HCT116 (cell line): ENCODE measurements around the gene A4GALT.

Experiments
- POLR2AphosphoS5 ChIP-seq: IDR thresholded peaks from 2 replicates; pipeline ENCODE4 v1.6.1; 2011; ENCODE audit warnings: mild to moderate bottlenecking, low read depth, low read length, moderate library complexity
- REST ChIP-seq: IDR thresholded peaks from 2 replicates; pipeline ENCODE4 v1.6.1; 2012; ENCODE audit warnings: low read depth
- TF ChIP-seq, protein P1 (sequence below), 3 experiments: fragments of 200-600 bp in 1 of 3; sonication (generic) in 1 of 3; IDR thresholded peaks in 2 of 3; conservative IDR thresholded peaks in 1 of 3; 2 replicates each; pipeline ENCODE4 v1.5.1; 2012 to 2017; ENCODE audit warnings: low read depth in 2 of 3, low read length in 2 of 3, antibody characterized with exemption in 1 of 3, borderline replicate concordance in 1 of 3, control low read depth in 1 of 3, mild to moderate bottlenecking in 1 of 3, mixed read lengths in 1 of 3, mixed run types in 1 of 3, moderate library complexity in 1 of 3; ENCODE audit not compliant: insufficient read depth in 1 of 3

DNA sequence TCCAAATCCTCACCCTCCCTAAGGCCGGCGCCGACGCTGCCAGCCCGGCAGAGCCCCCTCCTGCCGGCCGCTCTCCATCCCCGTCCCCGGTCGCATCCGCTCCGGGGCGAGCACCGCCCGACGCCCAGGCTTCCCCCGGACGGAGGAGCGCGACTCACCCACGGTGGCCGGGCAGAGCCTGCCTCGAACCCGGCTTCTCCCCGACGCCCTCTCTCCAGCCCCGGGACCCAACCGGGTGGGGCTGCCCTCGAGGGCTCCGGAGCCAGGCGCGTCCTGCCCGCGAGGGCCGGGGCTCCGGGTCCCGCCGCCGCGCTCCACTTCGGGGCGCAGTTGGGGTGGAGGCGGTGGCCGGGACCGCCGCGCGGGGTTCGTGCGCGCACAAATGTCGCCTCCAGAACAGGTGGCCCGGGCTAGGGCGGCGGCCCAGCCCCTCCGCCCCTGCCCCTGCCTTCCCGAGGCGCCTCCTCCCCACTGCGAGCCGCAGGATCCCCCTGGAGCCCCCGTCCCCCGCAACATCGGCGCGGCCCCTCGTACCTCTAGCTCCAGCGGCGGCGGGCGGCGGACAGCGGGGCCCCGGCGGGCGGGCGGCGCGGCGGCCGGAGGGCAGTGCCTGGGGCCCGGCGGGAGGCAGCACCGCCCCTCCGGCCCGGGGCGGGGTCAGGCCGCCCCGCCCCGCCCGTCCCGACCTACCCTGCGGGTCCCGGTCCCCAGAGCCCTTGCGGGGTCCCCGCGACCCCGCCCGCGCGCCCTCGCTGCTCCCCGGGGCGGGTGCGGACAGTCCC is at the start of gene A4GALT:
- TF ChIP-seq POLR2AphosphoS5 (peak; percentile 65), REST (no peak)
- TF ChIP-seq, protein P1, sequence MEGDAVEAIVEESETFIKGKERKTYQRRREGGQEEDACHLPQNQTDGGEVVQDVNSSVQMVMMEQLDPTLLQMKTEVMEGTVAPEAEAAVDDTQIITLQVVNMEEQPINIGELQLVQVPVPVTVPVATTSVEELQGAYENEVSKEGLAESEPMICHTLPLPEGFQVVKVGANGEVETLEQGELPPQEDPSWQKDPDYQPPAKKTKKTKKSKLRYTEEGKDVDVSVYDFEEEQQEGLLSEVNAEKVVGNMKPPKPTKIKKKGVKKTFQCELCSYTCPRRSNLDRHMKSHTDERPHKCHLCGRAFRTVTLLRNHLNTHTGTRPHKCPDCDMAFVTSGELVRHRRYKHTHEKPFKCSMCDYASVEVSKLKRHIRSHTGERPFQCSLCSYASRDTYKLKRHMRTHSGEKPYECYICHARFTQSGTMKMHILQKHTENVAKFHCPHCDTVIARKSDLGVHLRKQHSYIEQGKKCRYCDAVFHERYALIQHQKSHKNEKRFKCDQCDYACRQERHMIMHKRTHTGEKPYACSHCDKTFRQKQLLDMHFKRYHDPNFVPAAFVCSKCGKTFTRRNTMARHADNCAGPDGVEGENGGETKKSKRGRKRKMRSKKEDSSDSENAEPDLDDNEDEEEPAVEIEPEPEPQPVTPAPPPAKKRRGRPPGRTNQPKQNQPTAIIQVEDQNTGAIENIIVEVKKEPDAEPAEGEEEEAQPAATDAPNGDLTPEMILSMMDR (IDR thresholded peaks at IDR 0.05 in 2 of 3, conservative IDR thresholded peaks at IDR 0.05 in 1 of 3; ENCODE audit: borderline replicate concordance in 1 of 3, insufficient read depth in 1 of 3, low read depth in 2 of 3, low read length in 2 of 3), result no peak
